Measurements from ENCODE around the gene DENND2C. TPM values are rescaled to one million over a fixed set of nuclear protein-coding genes. Genes with fewer than 3 reads are reported as not detected.

Gene DENND2C
- polyA plus RNA-seq, 1 donor from 2014 or later: 0.26 TPM

GRCh38 chr1:114702737-114703136, 32.9 kb upstream of the DENND2C start:
- no peaks in the 10 kb centered on the region for H3K79me2 ChIP-seq (replicated peaks; ENCODE audit: insufficient read depth, low read length)
- H3K9me2 ChIP-seq (ENCODE audit: insufficient read depth, low read length): no peaks in the 10 kb centered on the region
- no peak overlapping the region for H3K4me3 ChIP-seq (ENCODE audit: low read length)
- H3K36me3 ChIP-seq (ENCODE audit: insufficient read depth, low read length): peaks cover 3% of the 10 kb centered on the region
- H3K27ac ChIP-seq (ENCODE audit: low read length): no peak overlapping the region
- no peaks in the 10 kb centered on the region for H3F3A ChIP-seq (ENCODE audit: insufficient read depth, low read length, poor library complexity, severe bottlenecking)
- no peak overlapping the region for H2AFZ ChIP-seq (ENCODE audit: low read depth, low read length)
- H3K9ac ChIP-seq (ENCODE audit: low read length): no peak overlapping the region
- no peak overlapping the region for H3K4me2 ChIP-seq (ENCODE audit: low read length)
- TF ChIP-seq MXI1 (conservative IDR thresholded peaks at IDR 0.05; ENCODE audit: poor library complexity, severe bottlenecking): no peak
- no peak for TF ChIP-seq EP300 (conservative IDR thresholded peaks at IDR 0.05; ENCODE audit: poor library complexity, severe bottlenecking)
- TF ChIP-seq POLR2AphosphoS5 (IDR thresholded peaks at IDR 0.05): no peak
- TF ChIP-seq CTCF (IDR thresholded peaks at IDR 0.05; ENCODE audit: poor library complexity, severe bottlenecking): no peak
- TF ChIP-seq RAD21 (conservative IDR thresholded peaks at IDR 0.05): no peak
- no peak for TF ChIP-seq SMC3 (conservative IDR thresholded peaks at IDR 0.05; ENCODE audit: poor library complexity)
- no peak for TF ChIP-seq TAF1 (IDR thresholded peaks at IDR 0.05; ENCODE audit: low read depth)
- H4K20me1 ChIP-seq (ENCODE audit: insufficient read depth): no peaks in the 10 kb centered on the region
- H3K9me3 ChIP-seq (ENCODE audit: low read length): no peaks in the 10 kb centered on the region
- H3K27me3 ChIP-seq (ENCODE audit: insufficient read depth, low read depth, low read length): no peaks in the 10 kb centered on the region

GRCh38 chr1:114701931-114702330, 32.1 kb upstream of the DENND2C start:
- TF ChIP-seq RAD21 (conservative IDR thresholded peaks at IDR 0.05): no peak
- TF ChIP-seq EP300 (conservative IDR thresholded peaks at IDR 0.05; ENCODE audit: poor library complexity, severe bottlenecking): no peak
- TF ChIP-seq, protein P1, sequence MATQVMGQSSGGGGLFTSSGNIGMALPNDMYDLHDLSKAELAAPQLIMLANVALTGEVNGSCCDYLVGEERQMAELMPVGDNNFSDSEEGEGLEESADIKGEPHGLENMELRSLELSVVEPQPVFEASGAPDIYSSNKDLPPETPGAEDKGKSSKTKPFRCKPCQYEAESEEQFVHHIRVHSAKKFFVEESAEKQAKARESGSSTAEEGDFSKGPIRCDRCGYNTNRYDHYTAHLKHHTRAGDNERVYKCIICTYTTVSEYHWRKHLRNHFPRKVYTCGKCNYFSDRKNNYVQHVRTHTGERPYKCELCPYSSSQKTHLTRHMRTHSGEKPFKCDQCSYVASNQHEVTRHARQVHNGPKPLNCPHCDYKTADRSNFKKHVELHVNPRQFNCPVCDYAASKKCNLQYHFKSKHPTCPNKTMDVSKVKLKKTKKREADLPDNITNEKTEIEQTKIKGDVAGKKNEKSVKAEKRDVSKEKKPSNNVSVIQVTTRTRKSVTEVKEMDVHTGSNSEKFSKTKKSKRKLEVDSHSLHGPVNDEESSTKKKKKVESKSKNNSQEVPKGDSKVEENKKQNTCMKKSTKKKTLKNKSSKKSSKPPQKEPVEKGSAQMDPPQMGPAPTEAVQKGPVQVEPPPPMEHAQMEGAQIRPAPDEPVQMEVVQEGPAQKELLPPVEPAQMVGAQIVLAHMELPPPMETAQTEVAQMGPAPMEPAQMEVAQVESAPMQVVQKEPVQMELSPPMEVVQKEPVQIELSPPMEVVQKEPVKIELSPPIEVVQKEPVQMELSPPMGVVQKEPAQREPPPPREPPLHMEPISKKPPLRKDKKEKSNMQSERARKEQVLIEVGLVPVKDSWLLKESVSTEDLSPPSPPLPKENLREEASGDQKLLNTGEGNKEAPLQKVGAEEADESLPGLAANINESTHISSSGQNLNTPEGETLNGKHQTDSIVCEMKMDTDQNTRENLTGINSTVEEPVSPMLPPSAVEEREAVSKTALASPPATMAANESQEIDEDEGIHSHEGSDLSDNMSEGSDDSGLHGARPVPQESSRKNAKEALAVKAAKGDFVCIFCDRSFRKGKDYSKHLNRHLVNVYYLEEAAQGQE (IDR thresholded peaks at IDR 0.05; ENCODE audit: borderline replicate concordance): no peak
- no peak for TF ChIP-seq SMC3 (conservative IDR thresholded peaks at IDR 0.05; ENCODE audit: poor library complexity)
- no peak overlapping the region for H3K9ac ChIP-seq (ENCODE audit: low read length)
- no peak overlapping the region for H3K27ac ChIP-seq (ENCODE audit: low read length)
- H3K4me2 ChIP-seq (ENCODE audit: low read length): no peak overlapping the region
- H3K9me2 ChIP-seq (ENCODE audit: insufficient read depth, low read length): no peaks in the 10 kb centered on the region
- H3K27me3 ChIP-seq (ENCODE audit: insufficient read depth, low read depth, low read length): no peaks in the 10 kb centered on the region
- peaks cover 3% of the 10 kb centered on the region for H3K36me3 ChIP-seq (ENCODE audit: insufficient read depth, low read length)
- H4K20me1 ChIP-seq (ENCODE audit: insufficient read depth): no peaks in the 10 kb centered on the region
- no peaks in the 10 kb centered on the region for H3K9me3 ChIP-seq (ENCODE audit: low read length)
- no peak overlapping the region for H2AFZ ChIP-seq (ENCODE audit: low read depth, low read length)
- H3K79me2 ChIP-seq (replicated peaks; ENCODE audit: insufficient read depth, low read length): no peaks in the 10 kb centered on the region
- no peaks in the 10 kb centered on the region for H3F3A ChIP-seq (ENCODE audit: insufficient read depth, low read length, poor library complexity, severe bottlenecking)
- no peak overlapping the region for H3K4me3 ChIP-seq (ENCODE audit: low read length)

DNA sequence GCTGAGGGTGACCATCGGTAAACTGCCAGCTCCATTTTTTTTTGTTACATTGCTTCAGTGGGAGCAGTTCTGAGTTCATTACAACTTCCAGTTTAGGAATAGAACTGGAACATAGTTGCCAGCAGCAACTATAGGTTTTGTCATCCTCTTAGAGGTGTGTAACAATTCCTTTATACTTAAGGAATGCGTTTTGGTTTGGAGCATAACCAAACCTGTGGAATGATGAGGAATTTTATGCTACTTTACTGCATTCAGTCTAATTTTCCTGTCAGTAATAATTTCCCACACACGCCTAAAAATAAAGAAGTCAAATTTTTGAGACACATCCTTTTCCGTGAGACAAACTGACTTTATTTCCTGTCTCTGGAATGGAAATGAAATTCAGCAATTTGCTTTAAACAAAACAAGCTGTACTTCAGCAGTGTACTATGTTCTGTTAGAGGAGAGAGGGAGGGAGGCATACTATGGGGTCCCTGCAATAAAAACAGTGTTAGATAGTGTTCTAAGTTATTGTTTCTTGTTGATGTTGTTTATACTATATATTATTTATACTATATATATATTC, 30.3 kb upstream of the DENND2C start:
- Histone ChIP-seq H3K9me3 (ENCODE audit: low read length) (no peaks in the 10 kb centered on the region), H3K9ac (ENCODE audit: low read length) (no peak overlapping the region), H3K27me3 (ENCODE audit: insufficient read depth, low read depth, low read length) (no peaks in the 10 kb centered on the region), H3K27ac (ENCODE audit: low read length) (no peak overlapping the region), H3K36me3 (ENCODE audit: insufficient read depth, low read length) (no peaks in the 10 kb centered on the region), H3K79me2 (replicated peaks; ENCODE audit: insufficient read depth, low read length) (no peaks in the 10 kb centered on the region), H3K4me3 (ENCODE audit: low read length) (no peak overlapping the region), H3K9me2 (ENCODE audit: insufficient read depth, low read length) (no peaks in the 10 kb centered on the region), H3F3A (ENCODE audit: insufficient read depth, low read length, poor library complexity, severe bottlenecking) (no peaks in the 10 kb centered on the region), H4K20me1 (ENCODE audit: insufficient read depth) (no peaks in the 10 kb centered on the region), H3K4me2 (ENCODE audit: low read length) (no peak overlapping the region), H2AFZ (ENCODE audit: low read depth, low read length) (no peak overlapping the region)
- TF ChIP-seq TAF1 (IDR thresholded peaks at IDR 0.05; ENCODE audit: low read depth) (no peak), EZH2 (IDR thresholded peaks at IDR 0.05; ENCODE audit: borderline replicate concordance, insufficient read depth, low read length, poor library complexity, severe bottlenecking) (no peak), EP300 (conservative IDR thresholded peaks at IDR 0.05; ENCODE audit: poor library complexity, severe bottlenecking) (no peak), SMC3 (conservative IDR thresholded peaks at IDR 0.05; ENCODE audit: poor library complexity) (no peak), RAD21 (conservative IDR thresholded peaks at IDR 0.05) (no peak), POLR2AphosphoS5 (IDR thresholded peaks at IDR 0.05) (no peak), CTCF (IDR thresholded peaks at IDR 0.05; ENCODE audit: poor library complexity, severe bottlenecking) (no peak), MXI1 (conservative IDR thresholded peaks at IDR 0.05; ENCODE audit: poor library complexity, severe bottlenecking) (no peak)
- TF ChIP-seq, protein P1 (IDR thresholded peaks at IDR 0.05; ENCODE audit: borderline replicate concordance): no peak
